Dendritic cell treated with granulocyte-macrophage colony-stimulating factor and Interleukin-4, amounts not matched to agents 40 ng/mL and 50 ng/mL, for 4 days (primary cell): ENCODE results near the gene ARHGAP31.
A peak's percentile ranks its signal among the peaks of the same experiment; 100 is the strongest.
"Not testable (repeated sequence)": the region's sequence is repeated elsewhere in the genome, so short reads cannot be mapped to it uniquely, and the experiment has no call there.

Experiments
- H3K27ac Mint-ChIP-seq: one replicate; pipeline ENCODE4 v1.8.0; 2022; ENCODE audit warnings: mild to moderate bottlenecking, mixed read lengths
- H3K27me3 Mint-ChIP-seq: one replicate; pipeline ENCODE4 v1.8.0; 2022; ENCODE audit warnings: mild to moderate bottlenecking, mixed read lengths
- H3K36me3 Mint-ChIP-seq: one replicate; pipeline ENCODE4 v1.8.0; 2022; ENCODE audit warnings: low read depth, mixed read lengths
- H3K4me1 Mint-ChIP-seq: one replicate; pipeline ENCODE4 v1.8.0; 2022; ENCODE audit warnings: low read depth, mixed read lengths
- H3K4me3 Mint-ChIP-seq: one replicate; pipeline ENCODE4 v1.8.0; 2022; ENCODE audit warnings: mild to moderate bottlenecking, moderate library complexity, mixed read lengths
- H3K9me3 Mint-ChIP-seq: one replicate; pipeline ENCODE4 v1.8.0; 2022; ENCODE audit warnings: mixed read lengths
- intact Hi-C: fragments of 100-400 bp; cut with micrococcal nuclease; formaldehyde crosslinking; loops from one replicate; pipeline ENCODE4 v1.15.0; 2022

Gene ARHGAP31

DNA sequence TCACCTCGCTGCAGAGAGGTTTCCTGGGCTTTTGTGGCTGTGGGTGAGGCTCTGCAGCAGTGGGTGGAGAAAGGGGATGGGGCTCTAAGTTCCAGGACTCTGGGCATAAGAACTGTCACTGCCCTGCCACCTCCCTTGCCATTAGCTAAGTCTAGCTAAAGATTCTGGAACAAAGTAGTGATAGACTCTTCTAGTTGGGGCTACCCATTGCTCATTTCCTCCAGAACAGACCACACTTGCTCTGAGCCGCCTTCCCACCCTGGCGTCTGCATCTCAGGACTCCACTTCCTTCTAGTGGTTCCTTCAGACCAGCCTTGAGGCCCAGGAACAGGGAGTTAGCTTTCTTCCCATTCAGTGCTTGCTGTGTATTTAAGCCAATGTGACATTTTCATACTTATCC lies 7.5 kb downstream of the ARHGAP31 start:
- Mint-ChIP-seq H3K27me3 (no peaks in the 10 kb centered on the region), H3K27ac (peak overlapping the region; percentile 93), H3K9me3 (no peaks in the 10 kb centered on the region), H3K4me3 (peak overlapping the region; percentile 55), H3K36me3 (peaks cover 78% of the 10 kb centered on the region), H3K4me1 (peaks cover 86% of the 10 kb centered on the region)
- intact Hi-C loops = loop anchor here (2.0 kb wide), 1 partner anchor 21 kb away; no protein-coding TSS in a partner anchor

DNA sequence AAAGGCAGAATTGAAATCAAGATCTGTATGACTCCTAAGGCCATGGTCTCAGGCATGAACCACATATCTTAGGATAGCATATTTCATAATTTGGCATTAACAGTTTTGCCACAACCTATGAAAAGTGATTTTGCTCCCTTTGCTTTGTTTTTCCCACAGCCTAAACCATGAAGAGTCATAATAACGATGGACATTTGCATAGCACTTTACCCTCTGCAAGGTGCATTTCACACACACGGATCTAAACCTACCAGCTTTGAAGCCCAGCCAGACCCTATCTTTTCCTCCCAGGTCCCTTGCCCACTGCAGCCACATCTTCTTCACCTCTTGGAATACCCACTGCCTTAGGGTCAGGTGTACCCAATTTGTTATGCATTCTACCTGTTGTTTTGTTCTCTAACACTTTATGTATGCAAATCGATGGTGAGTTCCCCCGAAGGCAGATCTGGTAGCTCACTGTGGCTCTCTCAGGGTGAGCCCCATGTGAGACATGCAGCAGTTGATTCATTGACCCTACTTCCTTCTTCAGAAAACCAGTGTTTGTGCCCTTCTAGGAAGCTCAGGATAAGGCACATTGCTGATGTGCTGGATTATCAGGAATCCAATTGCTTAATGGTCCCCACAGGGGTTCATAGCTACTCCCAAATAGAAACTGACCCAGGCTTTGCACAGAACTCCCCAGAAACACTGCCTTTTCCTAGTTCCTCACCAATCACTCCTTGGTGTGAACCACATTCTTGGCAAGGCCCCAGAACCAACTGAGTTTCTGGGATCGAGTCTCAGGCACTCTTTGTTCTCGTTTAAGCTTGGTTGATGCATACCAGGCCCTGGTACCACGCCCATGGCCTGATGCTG lies 8.7 kb downstream of the ARHGAP31 start:
- Mint-ChIP-seq H3K27ac (peak overlapping the region; percentile 93), H3K4me1 (peaks cover 73% of the 10 kb centered on the region), H3K27me3 (no peaks in the 10 kb centered on the region), H3K36me3 (peaks cover 69% of the 10 kb centered on the region), H3K4me3 (peak overlapping the region; percentile 70), H3K9me3 (no peaks in the 10 kb centered on the region)
- intact Hi-C loops = loop anchor here (1.0 to 2.0 kb wide), 3 partner anchors 8 to 20 kb away; partner anchors contain the start of gene ARHGAP31

DNA sequence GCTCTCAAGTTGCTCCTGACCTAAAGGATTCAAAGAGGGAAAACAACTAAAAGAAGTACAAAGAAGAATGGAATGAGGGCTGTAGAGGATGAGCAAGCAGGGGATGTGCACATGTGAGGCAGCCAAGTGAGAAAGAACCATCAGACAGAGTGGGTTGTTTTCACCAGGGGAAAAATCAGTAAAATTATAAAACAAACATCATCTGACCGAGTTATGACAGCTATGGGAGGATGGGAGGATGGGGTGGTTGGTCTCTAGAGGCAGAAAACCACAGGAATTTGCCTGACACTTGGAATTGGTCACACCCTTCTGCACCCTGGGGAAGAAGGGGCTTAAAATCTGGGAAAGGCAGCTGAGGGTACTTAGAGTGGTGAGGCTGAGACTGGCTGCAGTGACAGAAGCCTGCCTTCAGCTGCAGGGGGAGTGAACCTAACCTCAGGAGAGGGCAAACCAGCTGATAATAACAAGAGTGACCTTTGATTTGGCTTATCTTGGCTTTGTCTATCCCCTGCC lies 10.1 kb downstream of the ARHGAP31 start:
- peaks cover 75% of the 10 kb centered on the region for H3K4me1 Mint-ChIP-seq
- H3K36me3 Mint-ChIP-seq = peaks cover 71% of the 10 kb centered on the region
- peak overlapping the region; percentile 17 for H3K4me3 Mint-ChIP-seq
- no peaks in the 10 kb centered on the region for H3K9me3 Mint-ChIP-seq
- H3K27me3 Mint-ChIP-seq = no peaks in the 10 kb centered on the region
- H3K27ac Mint-ChIP-seq = peak overlapping the region; percentile 93
- intact Hi-C loops = no loop called here

DNA sequence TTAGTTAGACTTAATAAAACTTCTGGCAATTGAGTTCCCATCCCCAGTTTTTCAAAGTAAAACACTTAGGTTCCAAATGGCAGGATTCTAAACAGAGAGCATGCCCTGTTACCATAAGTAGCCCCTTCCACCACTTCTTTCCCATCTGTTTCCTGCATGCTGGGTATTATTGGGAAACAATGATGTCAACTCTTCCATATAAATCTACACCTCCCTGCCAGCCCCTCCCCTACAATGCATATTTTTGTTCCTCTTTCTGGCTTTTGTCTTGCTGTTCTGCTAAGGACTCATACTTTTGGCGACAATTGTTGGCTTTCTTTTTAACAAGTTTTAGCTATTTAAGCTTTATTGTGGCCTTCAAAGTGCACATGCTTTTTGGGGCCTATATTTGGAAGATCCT lies 11.1 kb downstream of the ARHGAP31 start:
- peak overlapping the region; percentile 45 for H3K4me3 Mint-ChIP-seq
- peaks cover 77% of the 10 kb centered on the region for H3K4me1 Mint-ChIP-seq
- H3K9me3 Mint-ChIP-seq = no peaks in the 10 kb centered on the region
- peaks cover 74% of the 10 kb centered on the region for H3K36me3 Mint-ChIP-seq
- H3K27ac Mint-ChIP-seq = peak overlapping the region; percentile 93
- H3K27me3 Mint-ChIP-seq = no peaks in the 10 kb centered on the region
- intact Hi-C loops = no loop called here

DNA sequence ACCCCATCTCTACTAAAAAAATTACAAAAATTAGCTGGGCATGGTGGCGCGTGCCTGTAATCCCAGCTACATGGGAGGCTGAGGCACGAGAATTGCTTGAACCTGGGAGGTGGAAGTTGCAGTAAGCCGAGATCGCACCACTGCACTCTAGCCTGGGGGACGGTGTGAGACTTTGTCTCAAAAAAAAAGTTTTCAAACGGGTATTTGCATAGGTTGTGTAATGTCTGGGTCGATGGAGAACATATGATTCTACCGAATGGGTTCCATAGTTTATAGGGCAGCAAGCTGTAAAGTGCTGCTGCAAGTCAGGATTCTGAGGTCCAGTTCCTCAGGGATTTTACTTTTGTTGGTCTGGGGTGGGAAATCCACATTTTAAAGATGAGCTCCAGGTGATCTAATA lies 12.2 kb downstream of the ARHGAP31 start:
- Mint-ChIP-seq H3K27ac (peak overlapping the region; percentile 93), H3K36me3 (peaks cover 82% of the 10 kb centered on the region), H3K4me1 (peaks cover 77% of the 10 kb centered on the region), H3K4me3 (peak overlapping the region; percentile 40)
- H3K27me3 Mint-ChIP-seq, H3K9me3 Mint-ChIP-seq, intact Hi-C loops: not testable (repeated sequence)

DNA sequence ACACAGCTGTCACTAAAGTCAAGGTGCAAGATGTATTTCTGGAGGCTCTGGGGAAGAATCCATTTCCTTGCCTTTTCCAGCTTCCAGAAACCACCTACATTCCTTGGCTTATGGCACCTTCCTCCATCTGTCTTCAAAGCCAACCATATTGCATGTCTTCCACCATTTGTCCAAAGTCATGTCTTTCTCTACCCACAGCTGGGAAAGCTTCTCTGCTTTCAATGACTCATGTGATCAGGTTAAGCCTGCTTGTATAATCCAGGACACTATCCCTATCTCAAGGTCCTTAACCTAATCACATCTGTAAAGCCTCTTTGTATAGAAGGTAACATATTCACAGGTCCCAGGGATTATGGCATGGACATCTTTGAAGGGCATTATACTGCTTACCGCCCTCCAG lies 14.2 kb downstream of the ARHGAP31 start:
- Mint-ChIP-seq H3K27me3 (no peaks in the 10 kb centered on the region), H3K9me3 (no peaks in the 10 kb centered on the region), H3K4me1 (peaks cover 70% of the 10 kb centered on the region), H3K27ac (no peak overlapping the region), H3K4me3 (no peak overlapping the region), H3K36me3 (peaks cover 79% of the 10 kb centered on the region)
- intact Hi-C loops = no loop called here

DNA sequence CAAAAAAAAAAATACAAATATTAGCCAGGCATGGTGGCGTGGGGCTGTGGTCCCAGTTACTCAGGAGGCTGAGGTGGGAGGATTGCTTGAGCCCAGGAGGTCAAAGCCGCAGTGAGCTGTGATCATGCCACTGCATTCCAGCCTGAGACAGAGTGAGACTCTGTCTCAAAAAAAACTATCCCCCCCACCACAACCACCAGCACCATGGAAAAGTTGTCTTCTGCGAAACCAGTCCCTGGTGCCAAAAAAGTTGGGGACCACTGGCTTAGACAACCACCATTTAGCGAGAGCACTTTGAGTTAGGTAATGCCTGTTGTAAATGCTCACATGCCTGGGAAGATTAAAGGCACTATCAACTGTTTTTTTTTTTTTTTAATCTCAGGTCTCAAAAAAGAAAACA lies 15.4 kb downstream of the ARHGAP31 start:
- Mint-ChIP-seq H3K4me3 (no peak overlapping the region), H3K27ac (peak overlapping the region; percentile 62), H3K36me3 (peaks cover 79% of the 10 kb centered on the region), H3K27me3 (no peaks in the 10 kb centered on the region), H3K9me3 (no peaks in the 10 kb centered on the region), H3K4me1 (peaks cover 70% of the 10 kb centered on the region)
- intact Hi-C loops = no loop called here

DNA sequence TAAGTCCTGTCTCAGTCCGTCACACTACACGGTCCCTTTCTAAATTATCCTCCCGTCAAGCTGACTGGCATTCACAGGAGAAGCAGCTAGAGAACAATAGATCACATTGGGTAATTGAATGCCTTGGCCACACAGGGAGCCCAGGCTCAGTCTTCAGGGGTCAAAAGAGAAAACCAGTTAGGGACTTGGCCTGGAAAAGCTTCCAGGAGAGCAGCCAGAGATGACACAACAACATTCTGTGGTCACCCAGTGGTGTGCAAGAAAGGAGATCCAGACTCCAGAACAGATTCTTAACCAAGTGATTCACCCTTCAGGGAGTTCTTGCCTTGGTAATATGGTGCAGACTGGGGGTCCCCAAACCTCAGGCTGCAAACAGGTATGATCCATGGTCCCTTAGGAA lies 15.9 kb downstream of the ARHGAP31 start:
- Mint-ChIP-seq H3K4me3 (peak overlapping the region; percentile 37), H3K4me1 (peaks cover 70% of the 10 kb centered on the region), H3K27me3 (no peaks in the 10 kb centered on the region), H3K9me3 (no peaks in the 10 kb centered on the region), H3K36me3 (peaks cover 76% of the 10 kb centered on the region), H3K27ac (peak overlapping the region; percentile 62)
- intact Hi-C loops = loop anchor here (2.0 kb wide), 1 partner anchor 15 kb away; no protein-coding TSS in a partner anchor

DNA sequence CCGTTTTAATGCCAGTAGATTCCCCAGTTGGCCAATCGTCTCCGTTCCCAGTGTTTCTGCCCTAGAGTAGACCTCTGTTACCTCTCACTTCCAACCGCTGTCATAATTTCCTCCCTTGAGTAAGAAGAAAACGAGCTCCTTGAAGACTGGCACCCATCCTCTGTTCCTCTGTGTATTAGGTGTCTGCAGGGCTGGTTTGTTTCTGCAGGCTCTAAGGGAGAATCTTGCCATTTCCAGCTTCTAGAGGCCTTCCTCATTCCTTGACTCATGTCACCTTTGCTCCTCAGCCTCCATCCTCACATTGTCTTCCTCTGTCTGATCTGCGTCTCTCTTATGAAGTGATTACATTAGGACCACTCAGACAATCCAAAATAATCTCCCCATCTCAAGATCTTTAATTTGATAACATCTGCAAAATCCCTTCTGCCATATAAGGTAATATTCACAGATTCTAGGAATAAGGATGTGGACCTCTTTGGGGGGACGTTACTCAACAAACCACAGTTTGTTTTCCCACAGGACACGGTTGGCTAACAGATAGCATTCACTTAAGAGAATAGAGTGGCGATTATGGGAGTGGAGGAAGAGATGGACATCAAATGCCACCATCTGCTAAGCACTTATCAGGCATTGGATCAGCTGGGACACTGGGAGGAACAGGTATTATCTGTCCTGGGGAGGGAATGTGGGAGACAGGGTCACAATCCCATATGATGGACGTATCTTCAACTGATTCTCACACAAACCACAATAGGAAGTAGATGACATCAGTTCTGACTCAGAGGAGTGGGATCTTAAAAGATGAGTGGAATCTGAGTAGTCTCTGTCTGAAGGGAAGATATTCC lies 17.1 kb downstream of the ARHGAP31 start:
- H3K4me3 Mint-ChIP-seq = peak overlapping the region; percentile 41
- H3K27ac Mint-ChIP-seq = peak overlapping the region; percentile 62
- intact Hi-C loops = loop anchor here (1.0 to 2.0 kb wide), 2 partner anchors 8 to 13 kb away; no protein-coding TSS in a partner anchor
- H3K36me3 Mint-ChIP-seq = peaks cover 77% of the 10 kb centered on the region
- peaks cover 76% of the 10 kb centered on the region for H3K4me1 Mint-ChIP-seq
- H3K27me3 Mint-ChIP-seq = no peaks in the 10 kb centered on the region
- H3K9me3 Mint-ChIP-seq = no peaks in the 10 kb centered on the region

DNA sequence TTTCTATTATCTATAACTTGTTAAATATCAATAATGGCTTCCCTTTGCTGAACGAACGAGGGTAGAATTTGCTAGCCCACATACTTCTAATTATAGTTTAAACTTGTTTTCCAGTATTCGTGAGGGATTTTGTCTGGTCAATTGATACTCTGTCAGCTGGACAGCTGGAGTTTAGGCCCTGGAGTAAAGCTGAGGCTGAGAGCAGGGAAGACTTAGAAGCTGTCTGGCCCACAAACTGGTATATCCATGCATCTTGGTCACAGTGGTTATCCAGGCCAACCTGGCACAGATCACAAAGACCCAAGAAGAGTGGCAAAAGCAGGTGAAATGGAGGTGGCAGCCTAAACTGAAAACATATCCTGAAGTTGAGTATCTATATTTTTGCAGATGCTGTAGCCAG lies 19.3 kb downstream of the ARHGAP31 start:
- Mint-ChIP-seq H3K4me3 (no peak overlapping the region), H3K9me3 (no peaks in the 10 kb centered on the region), H3K36me3 (peaks cover 82% of the 10 kb centered on the region), H3K27ac (peak overlapping the region; percentile 14), H3K27me3 (no peaks in the 10 kb centered on the region), H3K4me1 (peaks cover 89% of the 10 kb centered on the region)
- intact Hi-C loops = no loop called here

DNA sequence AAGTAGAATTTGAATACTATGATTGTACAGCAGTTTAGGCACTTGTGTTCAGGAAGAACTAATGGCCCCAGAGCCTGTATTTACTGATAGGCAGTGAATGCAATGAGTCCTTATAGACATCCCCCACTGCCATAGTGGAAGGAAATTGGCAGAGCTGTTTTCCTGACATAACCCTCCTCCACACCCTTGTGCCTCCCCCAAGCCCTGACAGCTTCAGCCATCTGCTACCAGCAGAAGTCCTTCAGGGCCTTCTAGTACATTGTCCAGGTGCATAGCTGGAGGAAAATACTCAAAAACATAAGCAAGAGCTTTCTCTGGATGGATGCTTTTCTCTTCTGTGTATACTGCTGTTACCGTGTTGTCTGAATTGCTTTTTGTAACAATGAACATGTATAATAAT lies 20.6 kb downstream of the ARHGAP31 start:
- peak overlapping the region; percentile 14 for H3K27ac Mint-ChIP-seq
- intact Hi-C loops = no loop called here
- H3K36me3 Mint-ChIP-seq = peaks cover 79% of the 10 kb centered on the region
- H3K4me1 Mint-ChIP-seq = peaks cover 82% of the 10 kb centered on the region
- no peaks in the 10 kb centered on the region for H3K9me3 Mint-ChIP-seq
- no peaks in the 10 kb centered on the region for H3K27me3 Mint-ChIP-seq
- H3K4me3 Mint-ChIP-seq = no peak overlapping the region

DNA sequence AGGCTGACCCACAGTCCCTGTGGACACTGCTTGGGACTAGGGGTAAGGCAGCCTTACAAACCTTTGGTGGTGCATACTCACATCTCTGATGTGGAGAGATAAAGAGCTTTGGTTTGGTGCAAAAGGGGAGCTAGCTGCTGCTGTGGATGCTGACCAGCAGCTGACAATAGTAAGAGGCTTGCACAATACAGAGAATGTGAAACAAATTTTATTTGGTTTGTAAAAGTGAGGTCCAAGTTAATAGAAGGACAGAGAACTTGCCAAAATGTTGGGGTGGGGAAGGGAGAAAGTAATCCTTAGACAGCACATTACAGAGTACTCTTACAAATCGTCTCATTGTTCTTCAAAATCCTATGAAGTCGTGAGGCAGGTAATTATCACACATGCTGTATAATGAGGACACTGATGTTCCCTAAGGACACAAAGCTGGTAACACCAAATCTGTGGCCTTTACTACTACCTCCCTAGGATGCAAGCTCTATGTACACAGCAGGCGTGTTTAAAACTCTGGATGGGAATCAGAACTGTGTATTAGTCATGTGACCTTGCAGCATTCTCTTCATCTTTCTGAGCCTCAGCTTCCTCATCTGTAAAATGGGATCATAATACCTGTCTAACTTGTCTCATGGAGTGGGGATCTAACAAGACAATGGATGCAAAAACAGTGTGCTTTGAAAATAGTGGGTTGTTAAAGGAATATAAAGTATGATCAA lies 21.6 kb downstream of the ARHGAP31 start:
- H3K36me3 Mint-ChIP-seq = peaks cover 82% of the 10 kb centered on the region
- H3K27ac Mint-ChIP-seq = no peak overlapping the region
- no peak overlapping the region for H3K4me3 Mint-ChIP-seq
- intact Hi-C loops = no loop called here
- no peaks in the 10 kb centered on the region for H3K27me3 Mint-ChIP-seq
- H3K9me3 Mint-ChIP-seq = peaks cover 6% of the 10 kb centered on the region
- peaks cover 82% of the 10 kb centered on the region for H3K4me1 Mint-ChIP-seq

DNA sequence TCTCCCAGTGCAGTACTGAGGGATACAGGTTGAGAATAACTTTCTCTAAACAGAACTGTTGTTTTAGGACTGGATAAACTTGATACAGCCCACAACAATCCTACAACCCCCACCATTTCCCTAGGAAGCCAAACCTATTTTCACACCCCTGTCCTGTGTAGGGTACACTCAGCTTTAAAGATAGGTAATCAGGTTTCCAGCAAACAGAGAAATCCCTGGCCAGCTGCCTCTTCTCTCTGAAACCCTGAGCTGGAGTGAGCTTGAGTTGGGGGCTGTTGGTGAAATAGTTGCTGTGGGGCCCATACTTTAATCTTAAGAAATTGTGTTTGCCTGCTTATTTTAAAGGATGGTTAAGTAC lies 22.1 kb downstream of the ARHGAP31 start:
- Mint-ChIP-seq H3K9me3 (peaks cover 8% of the 10 kb centered on the region), H3K27me3 (no peaks in the 10 kb centered on the region), H3K27ac (no peak overlapping the region), H3K36me3 (peaks cover 81% of the 10 kb centered on the region), H3K4me3 (no peak overlapping the region), H3K4me1 (peaks cover 80% of the 10 kb centered on the region)
- intact Hi-C loops = no loop called here
